Stimulated activated CD8-positive, alpha-beta memory T cell treated with anti-CD3 and anti-CD28 coated beads, Interleukin-7, amount 100 ng/mL, for 24 hours (primary cell): ENCODE data around the gene OLFM3.

Source experiments
- DNase-seq: peaks from one replicate; pipeline ENCODE4 v3.0.0-alpha.2; 2020; ENCODE audit warnings: low read depth

The OLFM3 gene

GRCh38 chr1:101945884-101946283 lies 50.8 kb downstream of the OLFM3 start:
- DNase-seq: no peak

- DNase-seq: no peak
Measured at GRCh38 chr1:101943237-101943636, 53.5 kb downstream of the OLFM3 start.

GRCh38 chr1:101942516-101943193 lies 54.1 kb downstream of the OLFM3 start:
- DNase-seq: no peak

- no peak for DNase-seq
Measured at GRCh38 chr1:101938681-101939080, 58.0 kb downstream of the OLFM3 start.

- no peak for DNase-seq
Measured at GRCh38 chr1:101929343-101929742, 67.4 kb downstream of the OLFM3 start.

GRCh38 chr1:101928829-101929228 lies 67.9 kb downstream of the OLFM3 start:
- DNase-seq: no peak

GRCh38 chr1:101924700-101925099 lies 72.0 kb downstream of the OLFM3 start:
- DNase-seq: no peak

- DNase-seq: no peak
Measured at GRCh38 chr1:101920577-101920976, 76.1 kb downstream of the OLFM3 start.

GRCh38 chr1:101918277-101918676 lies 78.4 kb downstream of the OLFM3 start:
- DNase-seq: no peak

GRCh38 chr1:101915597-101915996 lies 81.1 kb downstream of the OLFM3 start:
- no peak for DNase-seq

- DNase-seq: no peak
Measured at GRCh38 chr1:101914473-101915242, 82.1 kb downstream of the OLFM3 start.

GRCh38 chr1:101911894-101912293 lies 84.8 kb downstream of the OLFM3 start:
- no peak for DNase-seq

- DNase-seq: no peak
Measured at GRCh38 chr1:101908980-101909379, 87.7 kb downstream of the OLFM3 start.

- no peak for DNase-seq
Measured at GRCh38 chr1:101907264-101907663, 89.5 kb downstream of the OLFM3 start.

- DNase-seq: no peak
Measured at GRCh38 chr1:101905283-101905835, 91.4 kb downstream of the OLFM3 start.

GRCh38 chr1:101902199-101902598 lies 94.5 kb downstream of the OLFM3 start:
- DNase-seq: no peak

GRCh38 chr1:101898137-101898536 lies 98.6 kb downstream of the OLFM3 start:
- DNase-seq: no peak

- DNase-seq: no peak
Measured at GRCh38 chr1:101884621-101885020, 112.1 kb downstream of the OLFM3 start.

- no peak for DNase-seq
Measured at GRCh38 chr1:101875891-101876290, 120.8 kb downstream of the OLFM3 start.

- no peak for DNase-seq
Measured at GRCh38 chr1:101873672-101874071, 123.1 kb downstream of the OLFM3 start.

GRCh38 chr1:101859941-101860340 lies 136.8 kb downstream of the OLFM3 start:
- no peak for DNase-seq

- DNase-seq: no peak
Measured at GRCh38 chr1:101854271-101854670, 142.5 kb downstream of the OLFM3 start.

GRCh38 chr1:101852936-101853335 lies 143.8 kb downstream of the OLFM3 start:
- DNase-seq: no peak
